ENCODE data around the gene CLIC4. TPM values are rescaled to one million over a fixed set of nuclear protein-coding genes. Genes with fewer than 3 reads are reported as not detected.

The CLIC4 gene
- total RNA-seq, 1 donor from 2014 or later, result 200 TPM

- ATAC-seq, result no peak
Observed at GRCh38 chr1:24857507-24858133, 112.4 kb downstream of the CLIC4 start.

GRCh38 chr1:24858277-24858676 lies 113.0 kb downstream of the CLIC4 start:
- Histone ChIP-seq H3K4me3 (no peak overlapping the region), H3K27me3 (no peaks in the 10 kb centered on the region), H3K36me3 (no peaks in the 10 kb centered on the region), H3K9me3 (no peaks in the 10 kb centered on the region), H3K4me1 (no peaks in the 10 kb centered on the region), H3K27ac (no peak overlapping the region)
- no peak for ATAC-seq
- no peak for DNase-seq
- TF ChIP-seq CTCF (IDR thresholded peaks at IDR 0.05), result no peak
- intact Hi-C loops (cut with DNase I), result loop anchor here (10.0 kb wide), 1 partner anchor 337 kb away; no protein-coding TSS in a partner anchor

More at GRCh38 chr1:24857507-24858133, 112.4 kb downstream of the CLIC4 start:
- Histone ChIP-seq H3K9me3 (no peaks in the 10 kb centered on the region), H3K4me3 (no peak overlapping the region), H3K36me3 (no peaks in the 10 kb centered on the region), H3K27ac (no peak overlapping the region), H3K4me1 (no peaks in the 10 kb centered on the region), H3K27me3 (no peaks in the 10 kb centered on the region)
- no peak for TF ChIP-seq CTCF (IDR thresholded peaks at IDR 0.05)
- DNase-seq, result no peak
- intact Hi-C loops (cut with DNase I), result loop anchor here (10.0 kb wide), 1 partner anchor 337 kb away; no protein-coding TSS in a partner anchor

- intact Hi-C loops (cut with DNase I), result loop anchor here (10.0 kb wide), 1 partner anchor 335 kb away; no protein-coding TSS in a partner anchor
- no peaks in the 10 kb centered on the region for H3K27me3 ChIP-seq
Observed at GRCh38 chr1:24859063-24860010, 114.1 kb downstream of the CLIC4 start.

GRCh38 chr1:24860841-24861240 lies 115.6 kb downstream of the CLIC4 start:
- H3K4me3 ChIP-seq, result no peak overlapping the region
- TF ChIP-seq CTCF (IDR thresholded peaks at IDR 0.05), result no peak
- H3K9me3 ChIP-seq, result no peaks in the 10 kb centered on the region
- intact Hi-C loops (cut with DNase I), result no loop called here
- DNase-seq, result no peak
- H3K27ac ChIP-seq, result no peak overlapping the region
- no peaks in the 10 kb centered on the region for H3K27me3 ChIP-seq
- no peaks in the 10 kb centered on the region for H3K36me3 ChIP-seq
- ATAC-seq, result no peak
- H3K4me1 ChIP-seq, result no peaks in the 10 kb centered on the region

More at GRCh38 chr1:24859063-24860010, 114.1 kb downstream of the CLIC4 start:
- no peaks in the 10 kb centered on the region for H3K36me3 ChIP-seq
- no peak for TF ChIP-seq CTCF (IDR thresholded peaks at IDR 0.05)
- H3K27ac ChIP-seq, result no peak overlapping the region
- no peak for ATAC-seq
- no peaks in the 10 kb centered on the region for H3K4me1 ChIP-seq
- H3K9me3 ChIP-seq, result no peaks in the 10 kb centered on the region
- DNase-seq, result no peak
- H3K4me3 ChIP-seq, result no peak overlapping the region

GRCh38 chr1:24861821-24862727 lies 116.8 kb downstream of the CLIC4 start:
- intact Hi-C loops (cut with DNase I), result no loop called here
- ATAC-seq (peak; percentile 79), DNase-seq (no peak)
- no peaks in the 10 kb centered on the region for H3K4me1 ChIP-seq
- no peaks in the 10 kb centered on the region for H3K9me3 ChIP-seq
- no peak overlapping the region for H3K4me3 ChIP-seq
- H3K36me3 ChIP-seq, result no peaks in the 10 kb centered on the region
- TF ChIP-seq CTCF (IDR thresholded peaks at IDR 0.05), result no peak
- H3K27ac ChIP-seq, result peak overlapping the region; percentile 42
- peaks cover 5% of the 10 kb centered on the region for H3K27me3 ChIP-seq
